Stimulated activated CD4-positive, alpha-beta T cell treated with anti-CD3 and anti-CD28 coated beads, Interleukin-4, amount 100 ng/mL, for 48 hours (primary cell): ENCODE results near the gene POFUT2.

ENCODE experiments used
- DNase-seq, 2 donors: peaks; one replicate each; pipeline ENCODE4 v3.0.0-alpha.2; 2020; ENCODE audit warnings: low read depth in 2 of 2

POFUT2 gene

DNA sequence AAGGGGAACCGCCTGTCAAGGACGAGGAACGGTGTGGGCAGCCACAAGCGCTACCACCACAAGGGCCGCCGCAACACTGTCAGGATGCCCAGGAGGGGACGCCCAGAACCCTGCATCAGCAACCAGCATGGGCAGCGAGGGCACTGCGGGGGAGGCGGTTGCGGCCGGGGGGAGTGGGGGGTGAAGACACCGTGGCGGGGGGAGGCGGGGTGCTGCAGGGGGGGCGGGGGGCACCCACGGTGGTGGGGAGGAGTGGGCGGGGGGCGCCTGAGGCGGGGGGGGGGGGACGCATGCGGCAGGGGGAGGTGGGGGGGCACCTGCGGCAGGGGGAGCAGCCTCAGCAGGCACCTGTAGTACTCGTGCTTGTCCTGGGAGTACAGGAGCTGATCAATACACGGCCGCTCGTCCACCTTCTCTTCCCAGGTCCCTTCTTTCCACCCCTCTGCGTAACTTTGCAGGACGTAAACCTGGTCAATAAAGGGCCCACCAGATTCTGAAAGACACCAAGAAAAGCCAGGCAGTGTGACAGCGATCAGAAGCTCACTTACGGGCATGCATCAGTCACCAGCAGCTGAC, 4.6 kb downstream of the POFUT2 start:
- no peak for DNase-seq

DNA sequence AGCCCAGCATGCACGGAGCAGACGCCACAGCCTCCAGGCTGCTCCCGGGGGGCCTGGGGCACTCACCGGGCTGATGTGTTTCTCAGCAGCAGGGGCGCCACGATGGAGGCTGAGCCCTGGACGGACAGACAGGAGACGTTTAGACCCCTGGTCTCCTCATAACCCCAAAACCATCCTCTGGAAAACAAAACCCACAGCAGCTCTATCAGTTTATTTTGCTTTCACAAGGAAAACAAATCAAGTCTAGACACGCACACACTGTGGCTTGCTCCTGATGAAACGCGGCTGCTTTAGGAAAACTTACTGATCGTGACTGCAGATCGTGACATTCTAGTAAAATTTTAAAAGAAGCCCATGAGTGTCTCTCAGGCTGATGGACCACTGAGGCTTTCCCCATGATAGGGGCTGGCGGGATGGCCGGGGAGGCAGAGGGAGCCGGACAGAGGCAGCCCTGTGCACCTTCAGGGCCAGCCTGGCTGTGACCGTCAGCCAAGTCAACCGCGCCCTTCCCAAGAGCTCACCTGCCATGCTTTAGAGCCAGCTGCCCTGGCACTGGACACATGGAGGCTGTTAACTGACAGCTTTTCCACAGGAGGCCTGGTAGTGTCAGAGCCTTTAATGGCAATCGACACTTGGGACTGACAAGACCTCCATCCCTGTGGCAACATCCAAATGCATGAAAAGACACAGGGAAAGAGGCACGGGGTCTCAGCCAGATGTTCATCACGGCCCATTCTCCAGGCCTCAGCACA, 5.2 kb downstream of the POFUT2 start:
- no peak for DNase-seq

DNA sequence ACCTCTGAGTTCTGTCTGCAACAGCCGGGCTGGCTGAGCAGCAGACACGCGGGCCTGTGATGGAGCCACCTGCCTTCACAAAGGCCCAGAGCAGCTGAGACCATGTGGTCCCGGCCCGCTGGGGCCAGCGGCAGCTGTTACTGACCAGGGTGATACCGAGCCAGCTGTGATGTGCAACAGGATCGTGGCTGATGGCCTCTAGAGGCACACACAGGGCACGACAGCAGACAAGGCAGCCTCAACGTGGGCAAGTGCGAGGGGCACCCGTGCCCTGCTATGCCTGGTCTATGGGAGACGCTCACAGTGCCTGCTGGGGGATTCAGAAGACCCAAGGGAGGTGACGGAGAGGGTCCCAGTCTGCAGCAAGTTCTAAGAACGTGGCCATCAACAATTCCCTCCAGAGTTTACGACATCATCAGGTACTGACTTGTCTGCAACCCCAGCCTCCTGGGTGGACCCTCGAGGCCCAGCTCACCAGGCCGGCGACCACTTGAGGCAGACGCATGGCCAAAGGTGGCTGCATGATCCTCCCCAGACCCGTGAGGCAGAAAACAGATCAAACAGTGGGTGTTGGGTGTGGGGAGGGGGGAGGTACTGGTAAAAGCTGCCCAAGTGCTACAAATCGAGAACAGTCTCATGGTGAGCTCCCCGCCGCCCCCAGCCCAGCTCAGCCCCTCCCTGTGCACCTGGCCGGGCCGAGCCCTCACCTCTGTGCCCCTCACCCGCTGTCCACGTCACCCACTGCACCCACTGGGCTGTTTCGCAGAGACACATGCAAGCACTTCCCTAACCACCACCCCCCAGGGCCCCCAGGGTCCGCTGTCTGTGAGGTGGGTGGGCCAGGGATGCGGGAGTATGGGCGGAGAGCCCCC, 6.0 kb downstream of the POFUT2 start:
- no peak for DNase-seq

DNA sequence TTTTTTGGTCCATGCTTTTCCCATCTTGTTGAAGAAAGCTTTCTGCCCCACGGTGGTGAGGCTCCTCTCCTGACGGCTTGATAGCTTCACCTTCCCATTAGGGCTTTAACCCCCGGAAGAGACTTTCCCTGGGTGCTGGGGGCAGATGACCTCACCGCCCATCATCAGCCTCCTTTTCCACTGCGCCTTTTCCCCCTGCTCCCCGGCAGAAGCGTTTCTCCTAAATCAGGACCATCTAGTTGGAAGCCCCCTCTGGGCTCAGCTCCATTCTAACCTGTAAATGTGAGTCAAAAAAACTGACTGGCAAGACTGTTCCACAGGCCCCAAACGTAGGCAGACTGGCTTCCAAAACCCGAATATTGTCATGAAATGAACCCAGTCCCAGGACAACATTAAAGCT, 6.7 kb downstream of the POFUT2 start:
- DNase-seq: no peak

DNA sequence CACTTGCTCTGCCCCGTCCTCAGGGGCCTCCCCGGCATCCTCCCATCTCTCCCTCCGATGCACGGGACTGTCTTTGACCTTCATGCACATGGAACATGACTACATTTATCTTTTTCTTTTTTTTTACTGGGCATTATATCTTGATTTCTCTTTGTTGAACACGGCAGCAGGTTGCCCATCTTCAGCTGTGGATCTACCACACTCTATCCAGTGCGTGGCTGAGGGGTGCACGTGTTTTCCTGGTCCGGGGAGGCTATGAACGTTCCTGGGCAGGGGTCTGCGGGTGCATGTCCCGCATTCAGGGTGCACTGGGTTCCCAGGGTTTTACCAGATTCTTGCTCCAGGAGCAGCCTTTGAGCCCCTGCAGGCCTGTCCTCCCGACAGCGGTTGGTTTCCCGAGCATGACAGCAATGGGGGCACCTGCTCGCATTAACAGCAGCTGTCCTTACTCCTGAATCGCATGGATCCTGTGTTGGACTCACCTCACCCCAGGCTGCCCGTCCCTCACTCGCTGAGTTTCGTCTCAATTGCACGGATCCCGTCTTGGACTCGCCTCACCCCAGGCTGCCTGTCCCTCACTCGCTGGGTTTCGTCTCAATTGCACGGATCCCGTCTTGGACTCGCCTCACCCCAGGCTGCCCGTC, 7.4 kb downstream of the POFUT2 start:
- DNase-seq: no peak

DNA sequence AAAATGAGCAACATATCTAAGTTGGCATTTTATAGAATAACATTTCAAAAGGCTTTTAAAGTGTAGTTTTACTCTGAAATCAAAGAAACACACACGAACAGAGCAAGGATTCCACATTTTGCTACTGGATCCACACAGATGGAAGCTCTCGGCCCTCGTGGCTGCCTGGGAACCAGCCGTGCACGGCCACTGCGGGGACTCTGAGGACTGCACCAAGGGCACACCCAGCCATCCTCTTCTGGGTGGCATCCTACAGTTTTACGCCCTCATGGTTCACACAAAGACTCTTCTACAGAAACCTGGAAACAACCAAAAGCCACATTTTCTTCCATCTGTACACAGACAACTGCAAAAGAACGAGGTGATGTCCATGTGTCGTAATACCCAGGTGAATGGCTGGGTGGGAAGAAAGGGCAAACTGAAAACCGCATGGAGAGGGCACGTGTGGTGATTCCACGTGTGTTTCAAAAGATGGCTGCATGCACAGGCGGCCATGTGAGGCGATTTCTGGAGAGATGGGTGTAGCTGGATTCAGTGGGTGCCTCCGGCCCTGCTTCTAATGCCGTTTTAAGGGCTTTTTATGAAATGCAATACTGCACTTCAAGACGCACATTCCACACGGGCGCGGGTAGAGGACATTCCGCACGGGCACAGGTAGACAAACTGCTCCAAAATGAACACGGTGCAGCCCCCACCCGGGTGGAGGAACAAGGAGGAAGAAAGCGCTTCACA, 8.1 kb downstream of the POFUT2 start:
- no peak for DNase-seq

DNA sequence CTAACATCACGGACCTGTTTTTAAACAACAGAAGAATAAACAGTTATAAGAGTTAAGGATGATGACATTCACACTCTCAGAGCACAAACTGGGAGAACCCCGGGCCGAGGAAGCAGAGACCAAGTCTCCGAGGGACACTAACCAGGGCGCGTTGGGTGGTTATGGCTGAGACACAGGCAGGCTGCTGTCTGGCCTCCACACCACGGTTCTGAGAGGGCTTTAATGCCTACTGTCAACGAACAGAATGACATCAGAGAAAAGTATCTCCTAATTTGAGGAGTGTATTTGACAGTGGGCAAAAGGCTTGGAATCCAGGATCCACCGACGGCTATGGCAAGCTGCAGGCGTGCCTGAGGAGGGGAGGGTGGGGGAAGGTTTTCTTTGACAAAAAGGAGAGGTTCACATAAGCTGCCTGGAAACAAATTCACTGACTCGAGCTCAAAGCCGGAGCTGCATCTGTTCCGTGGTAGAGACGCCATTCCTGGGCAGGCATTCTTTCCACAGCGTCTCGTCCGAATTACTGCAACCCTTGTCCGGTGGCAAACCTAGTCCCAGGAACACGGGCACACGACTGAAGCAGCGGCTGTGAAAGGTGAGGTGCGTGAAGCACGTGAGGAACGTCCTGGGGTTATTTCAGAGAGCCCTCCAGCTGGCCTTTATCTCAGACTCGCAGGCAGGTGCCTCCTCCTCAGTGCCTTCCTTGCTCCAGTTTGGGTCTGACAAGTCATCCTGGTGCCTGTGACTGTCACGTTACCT, 9.4 kb downstream of the POFUT2 start:
- DNase-seq: no peak

DNA sequence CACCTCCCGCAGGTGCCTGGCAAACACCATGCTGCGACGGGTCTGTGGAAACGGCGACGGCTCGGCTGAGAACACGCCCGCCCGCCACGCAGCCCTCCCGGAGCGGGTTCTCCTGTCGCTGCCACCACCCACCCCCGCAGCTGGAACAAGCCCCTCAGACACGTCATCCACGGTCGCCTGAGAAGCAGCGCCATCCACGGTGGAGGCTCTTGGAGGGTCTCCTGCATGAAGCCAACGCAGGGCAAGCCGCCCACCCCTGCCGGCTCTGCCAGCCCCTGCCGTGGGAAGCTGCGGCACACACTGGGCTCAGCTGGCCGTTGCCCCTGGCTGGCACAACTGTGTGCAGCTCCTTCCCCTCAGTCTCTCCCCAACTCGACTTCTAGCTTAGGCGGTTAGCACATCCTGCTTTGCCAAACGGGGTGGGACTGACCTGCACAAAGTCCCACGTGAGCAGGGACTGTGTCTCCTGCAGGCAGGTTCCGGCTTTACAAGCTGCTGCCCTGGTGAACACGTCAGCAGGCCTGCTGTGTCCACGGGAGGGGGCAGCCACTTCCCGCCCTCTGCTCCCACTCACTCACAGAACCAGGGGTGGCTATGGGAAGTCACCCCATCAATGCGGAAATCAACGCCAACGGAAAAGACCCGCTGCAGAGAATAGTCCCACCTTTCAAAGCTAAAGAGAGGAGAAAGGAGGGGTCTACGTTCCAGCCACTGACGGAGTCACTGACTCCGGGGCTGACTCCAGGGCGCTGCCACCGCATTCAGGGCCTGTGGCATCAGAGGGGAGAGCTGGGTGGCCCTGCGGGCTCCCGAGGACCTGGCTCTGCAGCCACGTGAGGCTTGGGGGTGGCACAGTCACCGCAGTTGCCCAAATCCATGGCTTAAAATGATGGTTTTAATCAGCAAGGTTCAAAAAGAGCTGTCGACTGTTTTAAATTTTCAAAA, 10.3 kb downstream of the POFUT2 start:
- no peak for DNase-seq

DNA sequence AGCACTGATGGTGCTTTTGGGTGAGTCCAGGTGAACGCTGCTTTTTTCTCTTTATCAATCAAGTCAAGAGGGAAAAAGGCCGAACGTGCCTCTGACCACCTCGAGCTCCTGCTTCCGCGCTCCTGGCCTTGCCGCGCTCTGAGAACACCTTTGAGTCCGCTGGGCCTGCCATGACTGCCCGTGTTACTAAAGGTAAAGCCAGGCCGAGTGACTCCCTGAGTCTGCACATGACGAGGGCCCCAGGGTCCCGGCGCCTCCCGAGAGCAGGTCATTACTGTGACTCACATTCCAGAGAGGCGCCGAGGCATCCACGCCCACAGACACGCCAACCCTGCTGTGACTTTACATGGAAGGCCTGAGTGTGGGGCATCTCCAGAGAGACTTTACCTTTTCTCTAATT, 11.1 kb downstream of the POFUT2 start:
- no peak for DNase-seq

DNA sequence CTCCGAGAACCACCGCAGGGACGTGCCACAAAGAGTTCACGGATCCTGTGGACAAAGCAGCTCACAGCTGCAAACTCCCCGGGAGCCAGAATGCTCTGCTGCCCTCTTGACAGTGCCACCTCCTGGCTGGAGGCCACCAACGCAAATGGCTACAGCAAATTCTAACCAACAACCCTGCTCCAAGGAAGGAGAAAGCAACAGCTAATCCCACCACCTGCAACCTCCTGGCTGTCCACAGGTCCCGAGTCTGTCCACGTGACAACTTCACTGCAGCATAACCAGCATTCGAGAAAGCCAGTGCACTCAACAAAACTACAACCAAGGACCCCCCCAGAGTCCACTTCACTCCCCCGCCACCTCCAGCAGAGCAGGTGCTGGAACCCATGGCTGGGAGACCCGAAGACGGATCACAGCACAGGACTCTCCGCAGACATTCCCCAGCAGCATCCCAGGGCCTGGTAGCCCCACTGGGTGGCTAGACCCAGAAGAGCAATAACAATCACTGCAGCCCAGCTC, 17.3 kb downstream of the POFUT2 start:
- no peak for DNase-seq

DNA sequence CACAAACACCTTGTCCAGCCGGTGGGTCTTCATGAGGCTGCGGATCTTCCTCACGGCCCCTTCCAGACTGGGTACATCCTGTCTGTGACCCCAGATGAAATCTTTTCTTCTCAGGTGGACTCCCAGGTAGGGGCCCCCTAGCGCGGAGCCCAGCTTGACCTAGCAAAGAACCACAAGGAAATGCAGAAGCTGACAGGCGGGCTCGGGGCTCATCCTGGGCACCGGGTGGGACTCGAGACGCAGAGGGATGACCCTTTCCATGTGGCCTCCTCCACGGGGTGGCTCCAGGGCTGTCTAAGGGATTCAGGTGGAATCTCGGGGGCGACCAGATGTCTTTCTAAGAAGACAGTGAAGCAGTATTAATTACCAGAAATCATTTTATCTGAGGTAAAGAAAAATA, 17.8 kb downstream of the POFUT2 start:
- DNase-seq: no peak

DNA sequence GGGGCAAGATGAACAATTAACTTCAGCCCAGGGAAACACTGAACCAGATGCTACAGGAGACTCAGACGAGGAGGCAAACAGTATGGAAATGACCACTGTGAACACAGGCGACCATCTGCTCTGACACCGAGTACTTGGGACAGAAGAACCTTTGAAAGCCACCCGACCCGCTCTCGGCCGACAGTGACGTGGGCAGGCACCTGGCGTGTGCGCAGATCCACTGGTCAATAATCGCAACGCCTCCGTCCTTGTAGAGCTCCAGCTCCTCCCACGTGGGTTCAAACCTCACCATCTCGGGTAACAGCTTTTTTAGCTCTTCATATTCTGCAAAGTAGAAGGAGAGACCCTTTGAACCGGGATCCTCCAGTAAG, 20.3 kb downstream of the POFUT2 start:
- no peak for DNase-seq

DNA sequence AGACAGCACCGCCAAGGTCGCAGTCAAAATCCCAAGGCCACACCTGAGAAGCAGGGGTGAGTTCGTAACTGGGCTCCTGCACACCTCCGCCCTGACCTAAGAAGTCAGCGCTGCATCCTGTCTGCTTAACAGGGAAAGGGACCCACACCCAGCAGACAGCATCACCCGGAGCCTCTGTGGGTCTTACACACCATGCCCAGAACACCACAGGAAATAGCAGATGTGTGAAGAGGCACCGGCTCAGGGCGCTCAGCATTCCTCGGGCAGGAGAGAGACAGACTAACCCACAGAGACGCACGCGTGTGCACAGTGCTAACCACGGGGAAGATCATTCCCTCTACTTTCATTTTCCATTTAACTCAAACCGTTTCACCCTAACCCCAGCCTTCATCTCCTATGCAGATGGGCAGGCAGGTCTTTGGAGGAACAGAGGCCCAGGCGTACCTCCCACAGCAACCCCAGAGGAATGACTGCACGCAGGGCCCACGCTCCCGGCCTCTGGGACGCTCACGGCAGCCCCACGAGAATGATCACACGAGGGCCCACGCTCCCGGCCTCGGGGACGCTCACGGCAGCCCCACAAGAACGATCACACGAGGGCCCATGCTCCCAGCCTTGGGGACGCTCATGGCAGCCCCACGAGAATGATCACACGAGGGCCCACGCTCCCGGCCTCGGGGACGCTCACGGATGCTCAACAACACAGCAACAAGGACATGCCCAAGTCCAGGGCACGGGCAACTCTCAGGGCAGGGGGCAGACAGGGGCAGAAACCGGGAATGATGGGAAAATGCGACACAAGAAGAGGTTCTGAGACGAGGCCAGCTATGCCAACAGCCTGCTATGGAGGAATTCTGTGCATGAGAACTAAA, 20.9 kb downstream of the POFUT2 start:
- peak in 1 of 2 donors; percentile 34 for DNase-seq

DNA sequence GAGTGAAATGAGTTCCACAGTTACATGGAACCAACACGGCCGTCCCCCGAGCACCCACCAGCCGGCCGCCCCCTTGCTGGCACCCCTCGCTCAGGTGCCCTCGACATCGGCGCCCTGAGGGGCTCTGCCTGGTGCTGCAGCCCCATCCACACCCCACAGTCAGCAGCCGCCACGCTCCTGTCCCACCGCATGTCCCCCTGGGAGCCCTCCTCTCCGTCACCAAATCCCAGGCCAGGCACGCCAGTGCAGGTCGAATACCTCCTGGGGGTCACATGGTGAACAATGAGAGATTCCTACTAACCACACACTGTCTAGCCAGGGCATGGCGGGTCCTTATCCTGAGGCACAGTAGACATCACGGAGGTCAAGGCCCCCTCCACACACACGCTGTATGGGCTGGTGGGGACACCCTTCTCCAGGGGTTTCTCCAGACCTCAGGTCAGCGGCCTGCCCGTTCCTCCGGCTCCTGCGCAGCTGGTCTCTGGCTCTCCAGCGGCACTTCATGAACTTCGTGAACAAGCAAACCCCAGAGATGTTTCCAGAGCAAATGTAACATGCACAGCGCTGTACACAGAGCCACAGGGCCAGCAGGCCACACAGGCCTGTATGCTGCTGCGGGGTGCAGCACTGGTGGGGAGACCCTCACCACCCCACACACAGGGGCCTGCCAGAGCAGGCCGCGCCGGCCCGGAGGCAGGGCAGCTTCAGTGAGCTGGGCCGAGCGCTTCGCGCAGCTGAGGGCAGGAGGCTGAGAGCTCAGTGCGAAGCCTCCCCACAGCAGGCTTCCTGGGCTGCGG, 21.8 kb downstream of the POFUT2 start:
- no peak for DNase-seq

DNA sequence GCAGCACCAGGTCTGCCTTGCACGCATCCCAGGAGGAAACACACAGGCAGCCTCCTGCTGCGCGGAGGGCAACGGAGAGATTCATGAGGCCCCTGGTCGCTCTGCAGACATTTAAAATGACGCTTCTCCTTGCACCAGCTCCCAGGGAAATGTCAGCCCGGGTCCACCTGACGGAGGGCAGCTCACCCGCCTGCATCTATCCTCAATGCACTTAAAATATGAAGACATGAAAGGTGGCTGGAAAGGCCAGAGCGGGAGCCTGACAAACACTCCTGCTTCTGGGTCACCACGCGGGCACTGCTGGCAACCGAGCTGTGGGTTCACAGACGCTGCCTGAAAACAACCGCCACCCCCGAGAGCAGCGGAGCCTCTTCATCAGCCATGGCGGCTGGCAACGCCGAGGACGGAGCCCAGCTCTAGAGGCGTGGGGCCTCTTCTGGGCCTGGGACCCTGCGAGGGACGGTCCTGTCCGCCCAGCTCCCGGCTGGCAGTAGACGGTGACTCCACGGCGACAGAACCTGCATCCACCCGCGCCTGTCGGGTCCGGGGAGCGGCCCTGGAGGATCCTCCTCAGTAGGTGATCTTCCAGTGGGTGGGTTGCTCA, 22.7 kb downstream of the POFUT2 start:
- no peak for DNase-seq

DNA sequence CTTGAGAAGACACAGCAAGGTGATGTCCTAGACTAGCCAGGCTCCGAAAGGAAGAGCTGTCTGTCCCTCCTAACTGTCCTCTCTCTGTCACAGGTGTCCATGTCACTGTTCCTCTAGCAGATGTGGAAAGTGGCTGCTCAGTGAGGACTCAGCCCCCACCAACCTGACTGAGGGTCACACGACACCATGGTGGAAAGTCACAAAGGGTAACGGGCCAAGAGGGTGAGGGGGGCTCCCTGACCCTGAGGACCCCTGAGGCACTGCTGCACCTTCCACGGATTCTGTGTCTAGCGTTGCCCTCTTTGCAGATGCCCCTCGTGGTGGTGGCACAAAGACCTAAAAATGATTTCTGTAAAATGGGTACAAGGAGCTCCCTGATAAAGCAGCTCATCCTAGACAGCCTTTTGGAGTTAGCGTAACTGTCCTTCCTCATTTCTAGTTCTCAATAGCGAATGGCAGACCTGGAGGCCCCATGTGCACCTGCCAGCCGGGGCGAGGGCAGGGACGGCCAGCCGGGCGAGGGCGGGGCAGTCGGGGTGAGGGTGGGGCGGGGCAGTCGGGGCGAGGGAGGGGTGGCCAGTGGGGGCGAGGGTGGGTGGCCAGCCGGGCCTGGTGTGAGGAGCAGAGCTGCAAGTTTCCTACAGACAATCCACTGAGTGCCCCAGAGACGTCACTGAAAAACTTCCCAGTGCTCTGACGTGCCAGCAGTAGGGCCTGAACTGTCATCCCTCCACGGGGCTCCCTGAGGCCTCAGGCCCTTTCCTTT, 23.4 kb downstream of the POFUT2 start:
- no peak for DNase-seq

DNA sequence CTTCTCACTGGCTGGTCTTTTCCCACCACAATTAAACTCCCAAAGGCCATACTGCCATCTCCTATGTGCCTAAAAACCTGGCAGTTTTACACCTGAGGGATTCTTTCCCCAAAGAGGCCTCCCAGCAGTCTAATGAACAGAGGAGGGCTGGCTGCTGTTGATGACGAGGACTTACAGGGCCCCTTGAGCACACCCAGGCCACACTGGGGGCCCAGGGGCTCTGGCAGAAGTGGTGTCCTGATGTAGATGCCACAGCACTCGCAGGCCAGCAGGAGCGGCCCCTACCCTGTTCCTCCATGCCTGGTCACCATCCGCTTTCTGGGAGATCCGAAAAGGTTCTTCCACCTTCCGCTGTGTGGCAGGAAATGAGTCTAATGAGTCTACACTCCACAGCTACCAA, 24.2 kb downstream of the POFUT2 start:
- DNase-seq: no peak
